ENCODE results near the gene MPND.

- TF ChIP-seq POLR2A (IDR thresholded peaks at IDR 0.05; ENCODE audit: low read length) (no peak), GATA1 (IDR thresholded peaks at IDR 0.05; ENCODE audit: low read depth, low read length) (no peak)
Observed at GRCh38 chr19:4360641-4361151, 17.3 kb downstream of the MPND start.
